GM18951 (cell line): ENCODE results near the gene TRIM3.

Source experiments
- POLR2A ChIP-seq: IDR thresholded peaks from 4 replicates; pipeline ENCODE4 v1.6.1; 2011; ENCODE audit warnings: mild to moderate bottlenecking; ENCODE audit not compliant: insufficient read length, insufficient read depth; ENCODE audit errors: extremely low read depth
- in situ Hi-C: fragments of 300-500 bp; cut with MboI; formaldehyde crosslinking; loops from one replicate; pipeline ENCODE4 v1.12.0; 2022; ENCODE audit warnings: low sequenced_read_pairs, mixed read lengths, inconsistent platforms; ENCODE audit not compliant: unreplicated experiment

The TRIM3 gene

GRCh38 chr11:6411594-6412031 lies 62.1 kb downstream of the TRIM3 start:
- in situ Hi-C loops, result no loop called here
- TF ChIP-seq POLR2A, result no peak

- in situ Hi-C loops, result no loop called here
- no peak for TF ChIP-seq POLR2A
Observed at GRCh38 chr11:6410695-6411430, 62.9 kb downstream of the TRIM3 start.

GRCh38 chr11:6406370-6406769 lies 67.4 kb downstream of the TRIM3 start:
- no peak for TF ChIP-seq POLR2A

GRCh38 chr11:6405846-6406245 lies 67.9 kb downstream of the TRIM3 start:
- no peak for TF ChIP-seq POLR2A
- in situ Hi-C loops, result no loop called here

More at GRCh38 chr11:6406370-6406769, 67.4 kb downstream of the TRIM3 start:
- in situ Hi-C loops, result no loop called here

- TF ChIP-seq POLR2A, result no peak
- in situ Hi-C loops, result no loop called here
Observed at GRCh38 chr11:6405052-6405667, 68.6 kb downstream of the TRIM3 start.

GRCh38 chr11:6404342-6405051 lies 69.2 kb downstream of the TRIM3 start:
- in situ Hi-C loops, result no loop called here
- no peak for TF ChIP-seq POLR2A

- in situ Hi-C loops, result no loop called here
Observed at GRCh38 chr11:6403539-6403938, 70.2 kb downstream of the TRIM3 start.

GRCh38 chr11:6402561-6402981 lies 71.2 kb downstream of the TRIM3 start:
- TF ChIP-seq POLR2A, result no peak
- in situ Hi-C loops, result no loop called here

More at GRCh38 chr11:6403539-6403938, 70.2 kb downstream of the TRIM3 start:
- TF ChIP-seq POLR2A, result no peak

GRCh38 chr11:6402061-6402470 lies 71.7 kb downstream of the TRIM3 start:
- no peak for TF ChIP-seq POLR2A
- in situ Hi-C loops, result no loop called here

GRCh38 chr11:6401464-6401863 lies 72.3 kb downstream of the TRIM3 start:
- in situ Hi-C loops, result no loop called here

GRCh38 chr11:6400431-6401345 lies 73.1 kb downstream of the TRIM3 start:
- no peak for TF ChIP-seq POLR2A
- in situ Hi-C loops, result no loop called here

More at GRCh38 chr11:6401464-6401863, 72.3 kb downstream of the TRIM3 start:
- TF ChIP-seq POLR2A, result no peak
